Measurements from ENCODE around the gene EXD1. TPM values are rescaled to one million over a fixed set of nuclear protein-coding genes. Genes with fewer than 3 reads are reported as not detected.

The EXD1 gene
- total RNA-seq, 2 experiments from 2014 or later = not detected

DNA sequence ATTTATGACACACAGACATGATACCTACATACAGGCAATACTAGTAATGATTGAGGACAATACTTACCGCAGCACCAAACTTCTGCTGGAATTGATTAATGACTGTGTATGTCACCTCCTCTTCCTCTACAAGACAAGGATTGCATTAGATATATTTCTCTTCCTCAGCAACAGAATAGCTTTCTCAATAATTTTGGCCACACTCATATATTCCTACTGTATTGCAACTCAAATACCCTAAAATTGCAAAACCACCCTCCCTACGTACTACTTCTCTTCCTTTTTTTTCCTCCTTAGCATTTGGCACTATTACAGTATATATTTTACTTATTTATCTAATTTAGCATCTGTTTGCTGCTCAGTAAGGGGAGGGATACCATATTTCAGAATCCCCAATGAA is 14.8 kb downstream of the EXD1 start:
- BruUV-seq (replicated peaks) = no TSS peak
- no peak for DNase-seq (ENCODE audit: low spot score)
- Histone ChIP-seq H4K20me1 (ENCODE audit: insufficient read depth, low read length) (no peaks in the 10 kb centered on the region), H3K9me2 (ENCODE audit: insufficient read depth, low read length) (no peaks in the 10 kb centered on the region), H3K4me2 (ENCODE audit: low read length) (no peak overlapping the region), H3K79me2 (ENCODE audit: insufficient read depth, low read depth, low read length) (no peaks in the 10 kb centered on the region), H3K27ac (ENCODE audit: low read depth, low read length, poor library complexity, severe bottlenecking) (no peak overlapping the region), H3K4me3 (ENCODE audit: low read depth, low read length, poor library complexity, severe bottlenecking) (no peak overlapping the region), H3K9me3 (ENCODE audit: low read length) (no peaks in the 10 kb centered on the region), H3K36me3 (ENCODE audit: insufficient read depth, low read length) (no peaks in the 10 kb centered on the region), H3K4me1 (ENCODE audit: insufficient read depth, low read length, poor library complexity, severe bottlenecking) (no peaks in the 10 kb centered on the region), H2AFZ (ENCODE audit: low read length) (no peak overlapping the region)
- TF ChIP-seq, protein P1, sequence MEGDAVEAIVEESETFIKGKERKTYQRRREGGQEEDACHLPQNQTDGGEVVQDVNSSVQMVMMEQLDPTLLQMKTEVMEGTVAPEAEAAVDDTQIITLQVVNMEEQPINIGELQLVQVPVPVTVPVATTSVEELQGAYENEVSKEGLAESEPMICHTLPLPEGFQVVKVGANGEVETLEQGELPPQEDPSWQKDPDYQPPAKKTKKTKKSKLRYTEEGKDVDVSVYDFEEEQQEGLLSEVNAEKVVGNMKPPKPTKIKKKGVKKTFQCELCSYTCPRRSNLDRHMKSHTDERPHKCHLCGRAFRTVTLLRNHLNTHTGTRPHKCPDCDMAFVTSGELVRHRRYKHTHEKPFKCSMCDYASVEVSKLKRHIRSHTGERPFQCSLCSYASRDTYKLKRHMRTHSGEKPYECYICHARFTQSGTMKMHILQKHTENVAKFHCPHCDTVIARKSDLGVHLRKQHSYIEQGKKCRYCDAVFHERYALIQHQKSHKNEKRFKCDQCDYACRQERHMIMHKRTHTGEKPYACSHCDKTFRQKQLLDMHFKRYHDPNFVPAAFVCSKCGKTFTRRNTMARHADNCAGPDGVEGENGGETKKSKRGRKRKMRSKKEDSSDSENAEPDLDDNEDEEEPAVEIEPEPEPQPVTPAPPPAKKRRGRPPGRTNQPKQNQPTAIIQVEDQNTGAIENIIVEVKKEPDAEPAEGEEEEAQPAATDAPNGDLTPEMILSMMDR (conservative IDR thresholded peaks at IDR 0.05; ENCODE audit: low read length) = no peak
- no peak for TF ChIP-seq EZH2phosphoT487 (IDR thresholded peaks at IDR 0.05; ENCODE audit: borderline replicate concordance, low read depth, low read length)
- POLR2A ChIA-PET = interaction anchor here (0.6 to 0.7 kb wide), 2 partner anchors 23 to 338 kb away, joined by 4 to 7 read pairs; no protein-coding TSS in a partner anchor
- CTCF ChIA-PET (ENCODE audit: unreplicated experiment) = no interaction called here
- intact Hi-C loops (cut with micrococcal nuclease; ENCODE audit: unreplicated experiment) = no loop called here

DNA sequence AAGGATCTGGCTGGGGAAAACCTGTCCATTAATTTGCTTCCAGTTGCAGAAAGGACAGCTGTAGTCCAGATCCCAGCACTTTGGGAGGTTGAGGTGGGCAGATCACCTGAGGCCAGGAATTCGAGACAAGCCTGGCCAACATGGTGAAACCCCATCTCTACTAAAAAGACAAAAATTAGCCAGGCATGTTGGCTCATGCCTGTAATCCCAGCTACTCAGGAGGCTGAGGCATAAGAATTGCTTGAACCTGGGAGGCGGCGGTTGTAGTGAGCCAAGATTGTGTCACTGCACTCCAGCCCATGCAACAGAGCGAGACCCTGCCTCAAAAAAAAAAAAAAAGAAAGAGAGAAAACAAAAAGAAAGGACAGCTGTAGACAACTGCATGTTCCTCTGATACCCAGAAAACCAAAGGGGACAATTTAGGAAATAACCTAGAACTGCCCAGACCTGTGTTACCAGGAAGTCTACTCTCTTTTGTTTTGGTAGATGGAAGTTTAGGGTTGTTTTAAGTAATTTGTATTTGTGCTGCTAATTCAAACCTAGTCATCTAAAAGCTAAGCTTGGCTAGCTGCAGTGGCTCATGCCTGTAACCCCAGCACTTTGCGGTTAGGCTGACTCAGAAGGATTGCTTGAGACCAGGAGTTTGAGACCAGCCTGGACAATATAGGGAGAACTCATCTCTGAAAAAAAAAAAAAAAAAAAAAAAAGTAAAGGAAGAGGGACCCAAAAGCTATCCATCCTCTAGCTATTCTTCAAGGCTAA is 22.7 kb downstream of the EXD1 start:
- ChIA-PET CTCF (ENCODE audit: unreplicated experiment) (no interaction called here), POLR2A (interaction anchor here (1.2 kb wide), 1 partner anchor 17 kb away, joined by 3 read pairs; no protein-coding TSS in a partner anchor)
- Histone ChIP-seq H2AFZ (ENCODE audit: low read length) (no peak overlapping the region), H3K4me3 (ENCODE audit: low read depth, low read length, poor library complexity, severe bottlenecking) (no peak overlapping the region), H3K27ac (ENCODE audit: low read depth, low read length, poor library complexity, severe bottlenecking) (no peak overlapping the region), H3K4me1 (ENCODE audit: insufficient read depth, low read length, poor library complexity, severe bottlenecking) (no peaks in the 10 kb centered on the region), H3K36me3 (ENCODE audit: insufficient read depth, low read length) (no peaks in the 10 kb centered on the region), H3K9me2 (ENCODE audit: insufficient read depth, low read length) (no peaks in the 10 kb centered on the region), H3K9me3 (ENCODE audit: low read length) (no peaks in the 10 kb centered on the region), H4K20me1 (ENCODE audit: insufficient read depth, low read length) (no peaks in the 10 kb centered on the region), H3K4me2 (ENCODE audit: low read length) (no peak overlapping the region), H3K79me2 (ENCODE audit: insufficient read depth, low read depth, low read length) (no peaks in the 10 kb centered on the region)
- no TSS peak for BruUV-seq (replicated peaks)
- intact Hi-C loops (cut with micrococcal nuclease; ENCODE audit: unreplicated experiment) = no loop called here
- DNase-seq (ENCODE audit: low spot score) = no peak
- no peak for TF ChIP-seq EZH2phosphoT487 (IDR thresholded peaks at IDR 0.05; ENCODE audit: borderline replicate concordance, low read depth, low read length)
- TF ChIP-seq, protein P1 (conservative IDR thresholded peaks at IDR 0.05; ENCODE audit: low read length) = no peak

DNA sequence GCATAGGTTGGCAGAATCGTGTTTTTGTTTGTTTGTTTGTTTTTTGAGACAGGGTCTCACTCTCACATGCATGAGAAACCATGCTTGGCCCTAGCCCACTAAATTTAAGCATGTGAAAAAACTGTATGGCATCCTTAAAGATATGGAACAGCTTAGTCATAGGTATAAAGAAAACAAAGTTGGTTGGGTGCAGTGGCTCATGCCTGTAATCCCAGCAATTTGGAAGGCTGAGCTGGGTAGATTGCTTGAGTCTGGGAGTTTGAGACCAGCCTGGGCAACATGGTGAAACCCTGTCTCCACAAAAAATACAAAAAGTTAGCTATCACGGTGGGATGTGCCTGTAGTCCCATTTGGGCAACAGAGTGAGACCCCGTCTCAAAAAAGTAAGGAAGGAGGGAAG is 25.2 kb downstream of the EXD1 start:
- CTCF ChIA-PET (ENCODE audit: unreplicated experiment) = no interaction called here

More for the DNA sequence above, 25.2 kb downstream of the EXD1 start:
- H3K36me3 ChIP-seq (ENCODE audit: insufficient read depth, low read length) = no peaks in the 10 kb centered on the region
- H3K9me3 ChIP-seq (ENCODE audit: low read length) = no peaks in the 10 kb centered on the region
- no peaks in the 10 kb centered on the region for H4K20me1 ChIP-seq (ENCODE audit: insufficient read depth, low read length)
- no peak overlapping the region for H3K27ac ChIP-seq (ENCODE audit: low read depth, low read length, poor library complexity, severe bottlenecking)
- intact Hi-C loops (cut with micrococcal nuclease; ENCODE audit: unreplicated experiment) = no loop called here
- H3K9me2 ChIP-seq (ENCODE audit: insufficient read depth, low read length) = no peaks in the 10 kb centered on the region
- no peak overlapping the region for H3K4me3 ChIP-seq (ENCODE audit: low read depth, low read length, poor library complexity, severe bottlenecking)
- no peaks in the 10 kb centered on the region for H3K4me1 ChIP-seq (ENCODE audit: insufficient read depth, low read length, poor library complexity, severe bottlenecking)
- no peak overlapping the region for H2AFZ ChIP-seq (ENCODE audit: low read length)
- no peak for TF ChIP-seq EZH2phosphoT487 (IDR thresholded peaks at IDR 0.05; ENCODE audit: borderline replicate concordance, low read depth, low read length)
- TF ChIP-seq, protein P1 (conservative IDR thresholded peaks at IDR 0.05; ENCODE audit: low read length) = no peak
- POLR2A ChIA-PET = no interaction called here
- no TSS peak for BruUV-seq (replicated peaks)
- DNase-seq (ENCODE audit: low spot score) = no peak
- H3K79me2 ChIP-seq (ENCODE audit: insufficient read depth, low read depth, low read length) = no peaks in the 10 kb centered on the region
- no peak overlapping the region for H3K4me2 ChIP-seq (ENCODE audit: low read length)

All from OCI-LY7 (cell line).